ENCODE data around the gene RAB11FIP4.
"Not testable (repeated sequence)": the region's sequence is repeated elsewhere in the genome, so short reads cannot be mapped to it uniquely, and the experiment has no call there.

RAB11FIP4 gene, protein sequence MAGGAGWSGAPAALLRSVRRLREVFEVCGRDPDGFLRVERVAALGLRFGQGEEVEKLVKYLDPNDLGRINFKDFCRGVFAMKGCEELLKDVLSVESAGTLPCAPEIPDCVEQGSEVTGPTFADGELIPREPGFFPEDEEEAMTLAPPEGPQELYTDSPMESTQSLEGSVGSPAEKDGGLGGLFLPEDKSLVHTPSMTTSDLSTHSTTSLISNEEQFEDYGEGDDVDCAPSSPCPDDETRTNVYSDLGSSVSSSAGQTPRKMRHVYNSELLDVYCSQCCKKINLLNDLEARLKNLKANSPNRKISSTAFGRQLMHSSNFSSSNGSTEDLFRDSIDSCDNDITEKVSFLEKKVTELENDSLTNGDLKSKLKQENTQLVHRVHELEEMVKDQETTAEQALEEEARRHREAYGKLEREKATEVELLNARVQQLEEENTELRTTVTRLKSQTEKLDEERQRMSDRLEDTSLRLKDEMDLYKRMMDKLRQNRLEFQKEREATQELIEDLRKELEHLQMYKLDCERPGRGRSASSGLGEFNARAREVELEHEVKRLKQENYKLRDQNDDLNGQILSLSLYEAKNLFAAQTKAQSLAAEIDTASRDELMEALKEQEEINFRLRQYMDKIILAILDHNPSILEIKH

DNA sequence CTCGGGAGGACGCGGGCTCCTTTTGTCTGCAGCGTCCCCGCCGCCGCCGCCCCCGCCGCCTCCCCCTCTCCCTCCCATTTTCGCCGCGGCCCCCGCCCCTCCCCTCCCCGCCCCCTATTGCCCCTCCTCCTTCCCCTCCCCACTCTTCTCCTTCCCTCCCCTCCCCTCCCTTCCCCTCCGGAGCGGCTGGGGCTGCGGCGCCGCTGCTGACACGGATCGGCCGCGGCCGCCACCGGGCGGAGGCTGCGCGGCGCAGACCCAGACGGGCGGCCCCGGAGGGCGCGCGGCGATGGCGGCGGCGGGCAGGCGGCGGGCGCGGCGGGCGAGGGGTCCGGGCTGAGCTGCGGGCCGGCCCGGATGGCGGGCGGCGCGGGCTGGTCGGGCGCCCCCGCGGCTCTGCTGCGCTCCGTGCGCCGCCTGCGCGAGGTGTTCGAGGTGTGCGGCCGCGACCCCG lies at the start of gene RAB11FIP4:
Gene RAB11FIP4 (plus strand): TSS at position 180 of the 454 bp plus-strand sequence. CDS start 178 bp downstream, at position 358.
- DNase-seq = peak; percentile 29

DNA sequence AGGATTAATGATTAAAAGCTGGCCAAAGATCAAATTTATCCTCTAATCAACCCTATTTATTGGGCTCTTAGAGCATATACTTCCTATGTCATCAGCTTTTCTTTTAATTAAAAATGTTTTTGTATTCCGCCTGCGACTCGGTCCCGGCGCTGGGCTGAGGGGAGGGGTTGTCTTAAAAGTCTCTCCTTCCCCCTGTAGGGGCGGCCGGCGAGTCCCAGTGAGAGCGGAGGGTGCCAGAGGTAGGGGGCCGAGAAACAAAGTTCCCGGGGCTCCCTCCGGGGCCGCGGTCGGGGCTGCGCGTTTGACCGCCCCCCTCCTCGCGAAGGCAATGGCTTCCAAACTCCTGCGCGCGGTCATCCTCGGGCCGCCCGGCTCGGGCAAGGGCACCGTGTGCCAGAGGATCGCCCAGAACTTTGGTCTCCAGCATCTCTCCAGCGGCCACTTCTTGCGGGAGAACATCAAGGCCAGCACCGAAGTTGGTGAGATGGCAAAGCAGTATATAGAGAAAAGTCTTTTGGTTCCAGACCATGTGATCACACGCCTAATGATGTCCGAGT lies 46.2 kb upstream of the RAB11FIP4 start:
- not testable (repeated sequence) for DNase-seq

DNA sequence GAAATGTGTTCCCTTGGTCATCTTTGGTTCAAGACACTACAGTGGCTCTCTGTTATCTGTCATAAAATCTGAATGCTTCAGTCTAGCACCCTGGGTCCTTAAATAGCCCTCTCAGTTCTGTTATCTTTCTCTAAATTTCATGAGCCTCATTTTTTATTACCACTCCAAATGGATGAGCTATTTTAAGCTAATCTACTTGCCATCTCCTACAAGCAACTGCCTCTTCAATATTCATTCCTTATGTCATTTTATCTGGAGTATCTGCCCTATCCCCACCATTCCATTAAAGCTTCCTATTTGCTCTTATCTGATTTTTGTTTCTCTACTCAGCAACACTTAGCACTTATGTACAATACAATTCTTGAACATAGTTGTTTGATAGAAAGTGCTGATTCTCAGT lies 42.0 kb upstream of the RAB11FIP4 start:
- DNase-seq = no peak

DNA sequence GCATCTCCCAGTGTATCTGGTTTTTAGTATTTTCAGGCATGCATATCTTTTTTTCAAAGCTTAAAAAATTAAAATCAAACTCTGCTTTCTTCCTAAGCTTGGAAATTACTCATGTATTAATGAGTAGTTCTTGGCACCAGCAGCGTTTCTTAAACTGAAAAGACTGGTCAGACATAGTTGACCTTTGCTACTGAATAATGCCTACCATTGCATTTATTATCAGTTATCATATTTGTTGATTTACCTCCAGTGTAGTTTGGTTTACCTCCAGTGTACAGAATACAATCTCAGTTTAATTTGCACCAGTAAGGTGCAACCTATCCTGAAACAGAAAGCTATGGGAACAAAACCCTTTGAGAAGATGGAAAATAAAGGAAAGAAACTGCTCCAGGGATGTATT lies 35.5 kb upstream of the RAB11FIP4 start:
- no peak for DNase-seq

DNA sequence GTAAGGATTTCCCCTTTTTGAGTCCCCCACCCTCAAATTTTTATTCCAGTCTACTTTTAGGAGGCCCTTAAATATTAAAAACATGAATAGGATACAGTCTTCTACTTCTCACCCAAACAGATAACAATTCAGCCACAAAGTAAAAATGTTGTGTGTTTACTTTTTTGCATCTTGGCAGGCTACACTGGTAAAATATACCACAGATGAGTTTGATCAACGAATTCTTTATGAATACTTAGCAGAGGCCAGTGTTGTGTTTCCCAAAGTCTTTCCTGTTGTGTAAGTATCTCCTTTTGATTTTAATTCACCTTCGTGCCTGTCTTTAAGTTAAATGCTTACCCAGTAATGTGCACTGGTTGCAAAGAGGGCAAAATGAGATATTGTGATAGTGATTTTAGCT lies 34.4 kb upstream of the RAB11FIP4 start:
- DNase-seq = no peak

DNA sequence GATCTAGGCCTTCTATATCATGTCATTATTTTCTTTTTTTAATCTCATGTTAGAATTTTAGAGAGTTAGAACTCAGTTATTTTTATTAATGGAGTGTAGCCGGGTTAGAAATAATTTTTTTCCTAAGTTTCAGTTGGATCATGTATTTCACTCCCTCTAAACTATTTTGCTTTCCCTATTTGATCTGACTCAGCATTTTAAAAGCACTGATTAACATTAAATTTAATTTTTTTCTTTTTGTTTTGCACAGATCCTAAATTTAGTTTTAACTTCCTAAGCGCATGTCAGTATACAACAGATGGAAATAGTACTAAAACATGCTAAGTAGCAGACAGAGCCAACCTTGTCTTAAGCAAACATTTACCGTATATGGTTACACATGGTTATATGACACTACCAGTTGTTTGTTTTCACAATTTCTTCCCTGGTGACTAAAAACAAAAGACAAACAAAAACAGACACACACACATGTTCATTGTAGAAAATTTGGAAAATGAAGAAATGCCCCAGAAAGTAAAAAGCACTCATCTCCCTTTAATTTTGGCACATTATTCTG lies 33.6 kb upstream of the RAB11FIP4 start:
- no peak for DNase-seq

DNA sequence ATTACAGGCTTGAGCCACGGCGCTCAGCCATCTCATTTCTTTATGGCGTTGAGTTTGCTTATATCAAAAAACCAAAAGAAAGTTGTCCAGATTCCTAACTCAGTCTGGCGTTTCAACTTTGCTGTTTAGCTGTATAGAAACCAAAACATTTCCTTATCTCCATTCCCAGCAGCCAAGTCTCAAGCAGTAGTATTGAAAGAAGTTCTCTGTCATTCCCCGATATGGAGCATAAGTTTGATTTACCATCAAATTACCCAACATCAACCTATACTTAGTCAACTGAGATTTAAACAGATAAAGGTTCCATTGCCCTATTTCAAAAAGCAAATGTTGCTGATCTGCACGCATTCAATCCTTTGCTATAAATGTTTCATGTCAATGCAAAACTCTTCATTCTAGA lies 27.5 kb upstream of the RAB11FIP4 start:
- DNase-seq = no peak

DNA sequence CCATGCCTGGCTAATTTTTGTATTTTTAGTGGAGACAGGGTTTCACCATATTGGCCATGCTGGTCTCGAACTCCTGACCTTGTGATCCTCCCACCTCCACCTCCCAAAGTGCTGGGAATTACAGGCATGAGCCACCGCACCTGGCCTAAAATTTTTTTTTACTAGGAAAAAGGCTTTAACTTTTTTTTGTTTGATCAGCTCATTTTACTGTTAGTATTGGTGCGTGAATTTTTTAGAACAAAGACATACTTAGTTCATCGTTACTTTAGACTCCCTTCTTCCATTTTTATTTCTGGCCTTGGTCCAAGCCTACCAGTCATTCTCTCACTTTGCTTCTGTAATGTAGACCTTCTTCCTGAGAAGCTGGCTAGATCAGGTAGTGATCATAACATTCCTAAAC lies 25.4 kb upstream of the RAB11FIP4 start:
- DNase-seq = no peak

DNA sequence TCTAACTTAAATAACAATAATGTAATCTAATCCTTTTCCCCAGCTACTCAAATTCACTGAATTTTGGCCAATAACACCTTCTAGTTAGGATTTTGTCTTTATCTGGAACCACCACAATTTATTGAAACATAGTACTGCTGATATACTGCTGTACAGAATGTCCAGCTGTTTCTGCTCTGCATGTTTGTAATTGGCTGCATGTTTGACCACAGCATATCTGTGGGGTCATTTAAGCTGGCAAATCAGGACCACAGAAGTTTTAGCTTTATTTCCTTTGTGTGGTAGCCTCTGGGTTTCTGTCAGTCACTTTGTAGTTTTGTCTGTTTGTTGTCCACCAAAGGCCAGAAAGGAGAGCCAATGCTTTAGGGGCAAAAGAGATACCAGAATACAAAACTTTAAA lies 22.2 kb upstream of the RAB11FIP4 start:
- DNase-seq = no peak

DNA sequence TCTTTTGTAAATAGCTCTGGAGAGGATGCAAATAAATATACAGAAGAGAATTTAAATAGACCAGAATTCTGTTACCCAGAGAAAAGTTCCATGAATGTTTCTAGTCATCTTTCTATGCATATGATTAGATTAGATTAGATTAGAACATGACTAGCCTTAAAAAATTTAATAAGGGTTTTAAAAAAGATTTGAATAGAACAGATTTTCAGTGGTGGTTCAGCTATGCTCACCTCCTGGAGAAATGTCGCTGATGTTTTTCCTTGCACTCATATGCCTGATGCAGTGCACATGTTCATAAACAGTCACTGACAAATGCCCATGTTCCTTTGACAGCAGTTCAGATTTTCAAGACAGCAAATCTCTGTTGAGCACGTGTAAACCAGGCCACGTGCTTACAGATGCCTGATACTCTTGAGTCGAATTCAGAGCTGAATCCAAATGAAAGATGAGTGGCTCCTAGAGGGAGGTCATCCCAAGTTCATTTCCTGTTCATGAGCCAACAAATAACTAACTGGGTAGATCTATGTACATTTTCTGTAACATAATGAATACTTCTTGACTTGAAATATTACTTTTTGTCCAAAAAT lies 19.9 kb upstream of the RAB11FIP4 start:
- no peak for DNase-seq

DNA sequence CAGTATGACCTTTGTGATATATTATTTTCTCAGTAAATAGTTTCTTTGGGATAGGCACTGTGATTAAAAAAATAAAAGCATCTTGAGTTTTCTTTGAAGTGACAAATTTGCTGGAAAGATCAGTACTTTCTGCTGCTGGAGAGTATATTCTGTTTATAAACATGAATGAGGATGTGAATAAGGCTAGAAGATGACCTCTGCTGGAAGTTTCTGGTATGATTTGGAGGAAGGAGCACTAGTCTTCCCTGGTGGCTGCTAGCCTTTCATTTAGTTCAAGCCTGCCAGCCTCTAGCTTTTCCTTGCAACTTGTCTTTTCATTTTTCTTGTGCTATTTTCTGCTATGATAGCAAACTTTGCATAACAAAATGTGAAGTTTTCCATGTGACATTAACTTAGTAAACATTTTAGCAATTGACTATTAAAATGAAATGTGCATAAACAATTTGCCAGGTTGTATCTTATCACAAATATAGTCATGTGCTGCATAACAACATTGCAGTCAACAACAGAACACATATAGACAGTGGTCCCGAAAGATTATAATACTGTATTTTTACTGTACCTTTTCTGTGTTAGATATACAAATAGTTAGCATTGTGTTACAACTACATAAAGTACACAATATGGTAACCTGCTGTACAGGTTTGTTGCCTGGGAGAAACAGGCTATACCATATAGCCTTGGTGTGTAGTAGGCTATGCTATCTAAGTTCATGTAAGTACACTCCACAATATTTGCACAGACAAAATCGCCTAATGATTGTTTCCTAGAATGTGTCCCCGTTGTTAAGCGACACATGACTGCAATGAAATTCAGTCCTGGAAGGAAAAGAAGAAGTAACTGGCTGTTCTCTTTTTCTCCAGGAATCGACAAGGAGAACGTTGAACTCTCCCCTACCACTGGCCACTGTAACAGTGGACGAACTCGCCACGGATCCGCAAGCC lies 18.1 kb upstream of the RAB11FIP4 start:
- DNase-seq = peak; percentile 73

DNA sequence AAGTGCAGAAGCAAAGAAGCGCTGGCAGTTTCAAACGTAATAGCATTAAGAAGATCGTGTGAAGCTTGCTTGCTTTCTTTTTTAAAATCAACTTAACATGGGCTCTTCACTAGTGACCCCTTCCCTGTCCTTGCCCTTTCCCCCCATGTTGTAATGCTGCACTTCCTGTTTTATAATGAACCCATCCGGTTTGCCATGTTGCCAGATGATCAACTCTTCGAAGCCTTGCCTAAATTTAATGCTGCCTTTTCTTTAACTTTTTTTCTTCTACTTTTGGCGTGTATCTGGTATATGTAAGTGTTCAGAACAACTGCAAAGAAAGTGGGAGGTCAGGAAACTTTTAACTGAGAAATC lies 17.4 kb upstream of the RAB11FIP4 start:
- DNase-seq = no peak

DNA sequence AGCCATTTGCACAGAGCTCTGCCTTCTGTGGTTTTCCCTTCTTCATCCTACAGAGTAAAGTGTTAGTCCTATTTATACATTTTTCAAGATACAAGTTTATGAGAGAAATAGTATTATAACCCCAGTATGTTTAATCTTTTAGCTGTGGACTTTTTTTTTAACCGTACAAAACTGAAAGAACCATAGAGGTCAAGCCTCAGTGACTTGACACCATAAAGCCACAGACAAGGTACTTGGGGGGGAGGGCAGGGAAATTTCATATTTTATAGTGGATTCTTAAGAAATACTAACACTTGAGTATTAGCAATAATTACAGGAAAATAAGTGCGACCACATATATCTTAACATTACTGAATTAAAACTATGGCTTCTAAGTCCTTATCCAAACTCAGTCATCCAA lies 17.0 kb upstream of the RAB11FIP4 start:
- DNase-seq = no peak

DNA sequence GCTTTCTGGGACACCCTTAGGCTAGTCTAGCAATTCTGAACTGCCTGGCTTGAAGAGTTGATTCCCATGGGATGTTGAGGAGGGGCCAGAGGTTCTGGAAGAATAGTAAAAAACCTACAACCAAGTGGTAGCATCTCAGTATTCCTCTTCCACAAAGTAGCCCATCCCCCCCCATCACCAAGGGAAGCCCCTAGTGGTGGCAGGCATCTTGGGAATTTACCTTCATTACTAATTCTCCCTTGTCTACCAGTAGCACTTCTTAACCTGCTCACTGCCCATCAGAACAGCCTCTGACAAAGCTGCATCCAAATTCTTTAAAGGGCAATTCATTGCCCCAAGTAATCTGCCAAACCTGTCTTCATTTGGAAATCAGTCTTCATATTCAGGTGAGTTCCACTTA lies 12.8 kb upstream of the RAB11FIP4 start:
- DNase-seq = no peak

DNA sequence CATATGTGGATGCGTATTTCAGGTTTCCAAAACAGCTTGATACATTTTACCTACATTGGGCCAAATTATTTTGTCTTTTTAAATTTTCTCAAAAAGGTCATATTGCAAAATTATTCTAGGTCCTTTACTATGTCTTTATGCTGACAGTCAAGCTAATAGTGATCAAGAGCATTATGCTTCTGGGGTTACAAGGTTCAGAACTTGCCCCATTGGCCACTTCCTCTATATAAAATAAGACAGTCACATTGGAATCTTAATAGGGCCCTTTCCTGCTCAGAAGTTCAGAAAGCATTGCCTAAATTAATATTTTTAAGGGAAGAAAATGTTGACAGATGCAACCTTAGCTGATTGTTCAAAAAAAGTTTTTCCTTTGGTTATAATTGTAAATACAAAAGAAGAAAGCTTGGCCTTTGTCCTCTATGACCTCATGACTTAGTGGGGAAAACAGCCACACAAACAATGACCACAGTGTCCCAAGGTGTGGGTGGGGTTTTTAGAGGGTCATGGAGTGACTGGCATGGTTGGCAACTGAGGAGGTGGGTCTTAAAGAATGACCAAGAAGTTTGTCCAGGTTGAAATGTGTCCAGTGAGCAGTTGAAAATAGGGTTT lies 11.8 kb upstream of the RAB11FIP4 start:
- no peak for DNase-seq

DNA sequence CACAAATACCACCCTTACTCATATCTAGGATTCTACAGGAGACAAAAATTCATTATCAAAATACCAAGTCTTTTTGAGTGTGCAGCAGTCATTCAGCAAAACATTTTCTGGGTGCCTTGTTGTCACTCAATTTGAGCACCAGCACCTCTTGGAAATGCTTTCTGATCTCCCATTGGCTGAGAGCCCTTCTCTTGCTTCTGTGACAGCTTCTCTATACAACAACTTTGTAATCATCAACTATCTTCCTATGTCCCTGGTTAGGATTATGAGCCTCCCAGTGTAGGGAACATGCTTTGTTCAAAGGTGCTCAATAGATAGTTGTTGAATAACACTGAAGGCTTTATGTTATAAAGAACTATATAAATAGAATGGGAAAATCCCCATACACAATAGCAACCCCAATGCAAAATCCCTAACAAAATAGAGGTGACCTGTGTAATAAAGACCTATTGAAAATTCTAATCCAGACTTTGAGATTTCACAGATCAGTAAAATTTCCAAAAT lies 10.3 kb upstream of the RAB11FIP4 start:
- DNase-seq = no peak

DNA sequence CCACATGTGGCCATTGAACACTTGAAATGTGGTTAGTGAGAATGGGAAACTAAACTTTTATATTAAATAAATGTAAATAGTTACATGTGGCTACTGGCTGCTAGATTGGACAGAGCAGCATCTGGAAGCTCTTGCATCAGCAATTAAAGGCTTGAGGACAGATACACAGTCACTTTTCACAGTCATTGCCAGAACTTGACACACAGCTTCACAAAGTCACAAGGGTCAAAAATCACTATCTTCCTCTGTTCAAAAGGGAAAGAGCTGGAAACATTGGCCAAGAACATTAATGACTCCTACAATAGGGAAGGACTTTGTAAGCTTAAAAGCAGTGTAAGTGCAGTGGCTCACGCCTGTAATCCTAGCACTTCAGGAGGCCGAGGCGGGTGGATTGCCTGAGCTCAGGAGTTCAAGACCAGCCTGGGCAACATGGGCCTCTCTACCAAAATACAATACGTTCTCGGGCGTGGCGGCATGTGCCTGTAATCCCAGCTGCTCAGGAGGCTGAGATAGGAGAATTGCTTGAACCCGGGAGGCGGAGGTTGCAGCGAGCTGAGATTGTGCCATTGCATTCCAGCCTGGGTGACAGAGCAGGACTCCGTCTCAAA lies 8.7 kb upstream of the RAB11FIP4 start:
- not testable (repeated sequence) for DNase-seq

DNA sequence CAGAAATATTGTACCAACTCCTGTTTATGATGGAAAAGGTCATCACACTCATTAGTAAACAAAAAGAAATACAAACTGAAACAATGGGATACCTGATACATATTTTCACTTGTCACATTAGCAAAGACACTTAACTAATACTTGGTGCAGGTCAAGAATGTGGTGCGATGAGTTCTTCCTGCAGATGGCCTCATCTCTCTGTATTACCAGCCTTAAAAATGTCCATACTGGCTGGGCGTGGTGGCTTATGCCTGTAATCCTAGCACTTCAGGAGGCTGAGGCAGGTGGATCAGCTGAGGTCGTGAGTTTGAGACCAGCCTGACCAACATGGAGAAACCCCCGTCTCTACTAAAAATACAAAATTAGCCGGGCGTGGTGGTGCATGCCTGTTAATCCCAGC lies 8.0 kb upstream of the RAB11FIP4 start:
- DNase-seq = not testable (repeated sequence)

DNA sequence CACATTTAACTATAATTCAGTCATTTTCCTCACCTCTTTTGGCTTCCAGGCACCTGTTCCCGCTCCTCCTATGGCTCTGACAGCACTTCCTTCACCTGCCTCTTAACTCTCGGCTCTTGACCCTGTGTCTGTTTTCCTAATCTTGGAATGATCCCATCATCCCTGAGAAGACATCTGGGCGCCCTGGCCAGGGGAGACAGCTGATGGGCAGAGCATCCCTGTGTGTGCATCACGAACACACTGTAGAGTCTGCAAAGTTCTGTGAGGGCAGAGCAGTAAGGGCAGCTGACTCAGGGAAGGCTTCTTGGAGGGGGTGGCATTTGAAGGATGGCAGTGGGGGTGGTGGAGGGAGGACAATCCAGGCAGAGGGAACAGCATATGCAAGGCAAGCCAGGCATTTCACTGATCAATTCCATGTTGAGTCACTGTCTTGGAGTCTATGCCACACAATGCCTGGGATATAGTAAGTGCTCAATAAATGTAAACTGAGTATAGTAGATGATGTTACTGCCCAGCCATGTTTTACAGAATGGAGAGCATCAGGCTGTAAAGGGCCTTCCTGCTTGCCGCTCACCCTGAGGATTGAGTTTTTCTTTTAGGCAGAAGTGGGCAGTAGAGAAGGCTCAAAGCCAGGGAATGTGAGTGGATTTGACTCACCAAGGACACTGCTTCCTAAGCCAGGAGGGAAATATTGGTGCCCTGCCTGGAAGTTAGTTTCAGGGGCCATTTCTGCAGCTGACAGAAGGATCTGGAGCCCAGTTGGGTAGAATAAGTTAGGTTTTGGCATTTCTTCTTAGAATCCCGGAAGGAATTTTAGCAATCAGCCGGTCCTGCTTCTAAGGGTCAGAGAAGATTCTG lies 5.8 kb upstream of the RAB11FIP4 start:
- no peak for DNase-seq

DNA sequence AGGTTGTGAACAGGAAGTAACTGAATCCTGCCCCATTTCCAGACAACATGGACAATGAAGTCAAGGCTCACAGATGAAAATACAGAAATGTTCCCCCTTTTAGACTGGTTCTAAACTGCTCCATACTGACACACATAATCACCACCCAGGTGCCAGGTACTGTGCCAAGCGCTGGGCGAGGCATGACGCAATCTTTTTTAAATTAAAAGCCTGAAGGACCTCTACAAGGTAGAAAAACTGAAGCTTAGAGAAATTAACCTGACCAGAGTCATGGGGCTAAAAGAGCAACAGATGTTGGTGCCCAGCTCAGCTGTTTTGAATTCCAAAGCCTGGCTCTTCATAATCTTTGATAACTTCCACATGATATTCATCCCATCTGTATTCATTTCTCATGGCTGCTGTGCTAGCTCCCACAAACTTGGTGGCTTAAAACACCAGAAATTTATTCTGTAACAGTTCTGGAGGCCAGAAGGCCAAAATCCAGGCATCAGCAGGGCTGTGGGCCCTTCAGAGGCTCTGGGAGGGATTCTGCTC lies 4.9 kb upstream of the RAB11FIP4 start:
- DNase-seq = no peak
